ENCODE data around the gene OR2Y1. TPM values are rescaled to one million over a fixed set of nuclear protein-coding genes. Genes with fewer than 3 reads are reported as not detected.

The OR2Y1 gene
- total and polyA plus RNA-seq, 2 experiments from 2014 or later, result not detected

DNA sequence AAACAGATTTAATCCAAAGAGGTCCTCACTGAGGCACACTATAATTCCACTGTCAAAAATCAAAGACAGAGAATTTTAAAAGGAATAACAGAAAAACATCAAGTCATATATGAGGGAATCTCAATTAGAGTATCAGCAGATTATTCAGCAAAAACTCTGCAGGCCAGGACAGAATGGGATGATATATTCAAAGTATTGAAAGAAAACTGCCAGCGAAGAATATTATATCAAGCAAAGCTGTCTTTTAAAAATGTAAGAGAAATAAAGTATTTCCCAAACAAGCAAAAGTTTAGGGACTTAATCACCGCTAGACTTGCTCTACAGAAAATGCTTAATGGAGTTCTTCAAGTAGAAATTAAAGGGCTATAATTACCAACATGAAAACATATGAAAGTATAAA is 15.7 kb upstream of the OR2Y1 start (continued):
- TF ChIP-seq, protein P1, sequence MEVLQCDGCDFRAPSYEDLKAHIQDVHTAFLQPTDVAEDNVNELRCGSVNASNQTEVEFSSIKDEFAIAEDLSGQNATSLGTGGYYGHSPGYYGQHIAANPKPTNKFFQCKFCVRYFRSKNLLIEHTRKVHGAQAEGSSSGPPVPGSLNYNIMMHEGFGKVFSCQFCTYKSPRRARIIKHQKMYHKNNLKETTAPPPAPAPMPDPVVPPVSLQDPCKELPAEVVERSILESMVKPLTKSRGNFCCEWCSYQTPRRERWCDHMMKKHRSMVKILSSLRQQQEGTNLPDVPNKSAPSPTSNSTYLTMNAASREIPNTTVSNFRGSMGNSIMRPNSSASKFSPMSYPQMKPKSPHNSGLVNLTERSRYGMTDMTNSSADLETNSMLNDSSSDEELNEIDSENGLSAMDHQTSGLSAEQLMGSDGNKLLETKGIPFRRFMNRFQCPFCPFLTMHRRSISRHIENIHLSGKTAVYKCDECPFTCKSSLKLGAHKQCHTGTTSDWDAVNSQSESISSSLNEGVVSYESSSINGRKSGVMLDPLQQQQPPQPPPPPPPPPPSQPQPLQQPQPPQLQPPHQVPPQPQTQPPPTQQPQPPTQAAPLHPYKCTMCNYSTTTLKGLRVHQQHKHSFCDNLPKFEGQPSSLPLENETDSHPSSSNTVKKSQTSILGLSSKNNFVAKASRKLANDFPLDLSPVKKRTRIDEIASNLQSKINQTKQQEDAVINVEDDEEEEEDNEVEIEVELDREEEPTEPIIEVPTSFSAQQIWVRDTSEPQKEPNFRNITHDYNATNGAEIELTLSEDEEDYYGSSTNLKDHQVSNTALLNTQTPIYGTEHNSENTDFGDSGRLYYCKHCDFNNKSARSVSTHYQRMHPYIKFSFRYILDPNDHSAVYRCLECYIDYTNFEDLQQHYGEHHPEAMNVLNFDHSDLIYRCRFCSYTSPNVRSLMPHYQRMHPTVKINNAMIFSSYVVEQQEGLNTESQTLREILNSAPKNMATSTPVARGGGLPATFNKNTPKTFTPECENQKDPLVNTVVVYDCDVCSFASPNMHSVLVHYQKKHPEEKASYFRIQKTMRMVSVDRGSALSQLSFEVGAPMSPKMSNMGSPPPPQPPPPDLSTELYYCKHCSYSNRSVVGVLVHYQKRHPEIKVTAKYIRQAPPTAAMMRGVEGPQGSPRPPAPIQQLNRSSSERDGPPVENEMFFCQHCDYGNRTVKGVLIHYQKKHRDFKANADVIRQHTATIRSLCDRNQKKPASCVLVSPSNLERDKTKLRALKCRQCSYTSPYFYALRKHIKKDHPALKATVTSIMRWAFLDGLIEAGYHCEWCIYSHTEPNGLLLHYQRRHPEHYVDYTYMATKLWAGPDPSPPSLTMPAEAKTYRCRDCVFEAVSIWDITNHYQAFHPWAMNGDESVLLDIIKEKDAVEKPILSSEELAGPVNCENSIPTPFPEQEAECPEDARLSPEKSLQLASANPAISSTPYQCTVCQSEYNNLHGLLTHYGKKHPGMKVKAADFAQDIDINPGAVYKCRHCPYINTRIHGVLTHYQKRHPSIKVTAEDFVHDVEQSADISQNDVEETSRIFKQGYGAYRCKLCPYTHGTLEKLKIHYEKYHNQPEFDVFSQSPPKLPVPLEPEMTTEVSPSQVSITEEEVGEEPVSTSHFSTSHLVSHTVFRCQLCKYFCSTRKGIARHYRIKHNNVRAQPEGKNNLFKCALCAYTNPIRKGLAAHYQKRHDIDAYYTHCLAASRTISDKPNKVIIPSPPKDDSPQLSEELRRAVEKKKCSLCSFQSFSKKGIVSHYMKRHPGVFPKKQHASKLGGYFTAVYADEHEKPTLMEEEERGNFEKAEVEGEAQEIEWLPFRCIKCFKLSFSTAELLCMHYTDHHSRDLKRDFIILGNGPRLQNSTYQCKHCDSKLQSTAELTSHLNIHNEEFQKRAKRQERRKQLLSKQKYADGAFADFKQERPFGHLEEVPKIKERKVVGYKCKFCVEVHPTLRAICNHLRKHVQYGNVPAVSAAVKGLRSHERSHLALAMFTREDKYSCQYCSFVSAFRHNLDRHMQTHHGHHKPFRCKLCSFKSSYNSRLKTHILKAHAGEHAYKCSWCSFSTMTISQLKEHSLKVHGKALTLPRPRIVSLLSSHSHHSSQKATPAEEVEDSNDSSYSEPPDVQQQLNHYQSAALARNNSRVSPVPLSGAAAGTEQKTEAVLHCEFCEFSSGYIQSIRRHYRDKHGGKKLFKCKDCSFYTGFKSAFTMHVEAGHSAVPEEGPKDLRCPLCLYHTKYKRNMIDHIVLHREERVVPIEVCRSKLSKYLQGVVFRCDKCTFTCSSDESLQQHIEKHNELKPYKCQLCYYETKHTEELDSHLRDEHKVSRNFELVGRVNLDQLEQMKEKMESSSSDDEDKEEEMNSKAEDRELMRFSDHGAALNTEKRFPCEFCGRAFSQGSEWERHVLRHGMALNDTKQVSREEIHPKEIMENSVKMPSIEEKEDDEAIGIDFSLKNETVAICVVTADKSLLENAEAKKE (CRISPR knock-in tag; IDR thresholded peaks at IDR 0.05), result no peak
- TF ChIP-seq EZH2phosphoT487 (IDR thresholded peaks at IDR 0.05; ENCODE audit: unreplicated experiment), result no peak
- no peak for TF ChIP-seq ZNF114 (CRISPR knock-in tag; IDR thresholded peaks at IDR 0.05)
- no peak for TF ChIP-seq EZH2 (IDR thresholded peaks at IDR 0.05; ENCODE audit: low read depth, unreplicated experiment)
- no peak for TF ChIP-seq CREB1 (CRISPR knock-in tag; IDR thresholded peaks at IDR 0.05; ENCODE audit: low read depth)
- TF ChIP-seq, protein P2, sequence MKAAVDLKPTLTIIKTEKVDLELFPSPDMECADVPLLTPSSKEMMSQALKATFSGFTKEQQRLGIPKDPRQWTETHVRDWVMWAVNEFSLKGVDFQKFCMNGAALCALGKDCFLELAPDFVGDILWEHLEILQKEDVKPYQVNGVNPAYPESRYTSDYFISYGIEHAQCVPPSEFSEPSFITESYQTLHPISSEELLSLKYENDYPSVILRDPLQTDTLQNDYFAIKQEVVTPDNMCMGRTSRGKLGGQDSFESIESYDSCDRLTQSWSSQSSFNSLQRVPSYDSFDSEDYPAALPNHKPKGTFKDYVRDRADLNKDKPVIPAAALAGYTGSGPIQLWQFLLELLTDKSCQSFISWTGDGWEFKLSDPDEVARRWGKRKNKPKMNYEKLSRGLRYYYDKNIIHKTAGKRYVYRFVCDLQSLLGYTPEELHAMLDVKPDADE (IDR thresholded peaks at IDR 0.05), result no peak
- no peak for TF ChIP-seq POLR2AphosphoS5 (IDR thresholded peaks at IDR 0.05; ENCODE audit: low read depth)

DNA sequence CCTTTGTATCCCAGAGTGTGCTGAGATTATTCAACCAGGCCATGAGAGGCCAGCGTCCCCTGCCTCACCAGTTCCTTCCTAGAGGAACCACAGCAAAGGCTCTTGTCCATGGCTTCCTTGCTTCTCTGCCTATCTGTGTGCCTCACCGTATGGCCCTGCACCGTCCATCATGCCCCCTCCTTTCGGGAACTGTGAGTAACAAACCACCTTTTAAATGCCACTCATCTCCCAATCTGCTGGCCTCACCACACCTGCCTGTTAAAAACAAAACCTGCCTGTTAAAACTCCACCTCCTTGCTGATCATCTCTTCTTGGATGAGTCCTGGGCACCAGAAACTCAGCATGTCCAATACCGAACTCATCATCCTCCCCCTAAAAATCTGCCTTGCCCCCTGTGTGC is 4.4 kb upstream of the OR2Y1 start:
- no peaks in the 10 kb centered on the region for H3K36me3 Mint-ChIP-seq (ENCODE audit: low read depth)
- peaks cover 4% of the 10 kb centered on the region; the same call in 2 of the 3 replicates for H3K4me1 Mint-ChIP-seq
- H3K4me2 ChIP-seq, result no peak overlapping the region
- ATAC-seq (no peak), DNase-seq (ENCODE audit: low spot score) (no peak)
- no peaks in the 10 kb centered on the region; the same call in 1 of the 2 replicates for H3K4me1 ChIP-seq (ENCODE audit: insufficient read depth)
- no peaks in the 10 kb centered on the region for H3F3A ChIP-seq (replicated peaks; ENCODE audit: low read depth)
- H3K9me2 ChIP-seq (ENCODE audit: insufficient read depth), result 0 out of 2 replicates have a peak, but pooled peaks cover 3% of the 10 kb centered on the region
- H3K27ac ChIP-seq (ENCODE audit: low read depth), result no peak overlapping the region
- H3K27me3 Mint-ChIP-seq (ENCODE audit: insufficient read depth, low read depth, poor library complexity), result peaks cover 3% of the 10 kb centered on the region
- no peaks in the 10 kb centered on the region for H3K9me3 Mint-ChIP-seq
- H3K27ac Mint-ChIP-seq, result no peak overlapping the region
- H3K79me2 ChIP-seq (replicated peaks; ENCODE audit: insufficient read depth), result no peaks in the 10 kb centered on the region
- no peaks in the 10 kb centered on the region for H3K27me3 ChIP-seq (ENCODE audit: insufficient read depth)
- H2AFZ ChIP-seq, result no peak overlapping the region
- H3K4me3 ChIP-seq, result no peak overlapping the region
- no peaks in the 10 kb centered on the region for H4K20me1 ChIP-seq (replicated peaks; ENCODE audit: insufficient read depth)
- TF ChIP-seq EZH2phosphoT487 (IDR thresholded peaks at IDR 0.05; ENCODE audit: unreplicated experiment), result no peak
- TF ChIP-seq EZH2 (IDR thresholded peaks at IDR 0.05; ENCODE audit: low read depth, unreplicated experiment), result no peak
- TF ChIP-seq, protein P3, sequence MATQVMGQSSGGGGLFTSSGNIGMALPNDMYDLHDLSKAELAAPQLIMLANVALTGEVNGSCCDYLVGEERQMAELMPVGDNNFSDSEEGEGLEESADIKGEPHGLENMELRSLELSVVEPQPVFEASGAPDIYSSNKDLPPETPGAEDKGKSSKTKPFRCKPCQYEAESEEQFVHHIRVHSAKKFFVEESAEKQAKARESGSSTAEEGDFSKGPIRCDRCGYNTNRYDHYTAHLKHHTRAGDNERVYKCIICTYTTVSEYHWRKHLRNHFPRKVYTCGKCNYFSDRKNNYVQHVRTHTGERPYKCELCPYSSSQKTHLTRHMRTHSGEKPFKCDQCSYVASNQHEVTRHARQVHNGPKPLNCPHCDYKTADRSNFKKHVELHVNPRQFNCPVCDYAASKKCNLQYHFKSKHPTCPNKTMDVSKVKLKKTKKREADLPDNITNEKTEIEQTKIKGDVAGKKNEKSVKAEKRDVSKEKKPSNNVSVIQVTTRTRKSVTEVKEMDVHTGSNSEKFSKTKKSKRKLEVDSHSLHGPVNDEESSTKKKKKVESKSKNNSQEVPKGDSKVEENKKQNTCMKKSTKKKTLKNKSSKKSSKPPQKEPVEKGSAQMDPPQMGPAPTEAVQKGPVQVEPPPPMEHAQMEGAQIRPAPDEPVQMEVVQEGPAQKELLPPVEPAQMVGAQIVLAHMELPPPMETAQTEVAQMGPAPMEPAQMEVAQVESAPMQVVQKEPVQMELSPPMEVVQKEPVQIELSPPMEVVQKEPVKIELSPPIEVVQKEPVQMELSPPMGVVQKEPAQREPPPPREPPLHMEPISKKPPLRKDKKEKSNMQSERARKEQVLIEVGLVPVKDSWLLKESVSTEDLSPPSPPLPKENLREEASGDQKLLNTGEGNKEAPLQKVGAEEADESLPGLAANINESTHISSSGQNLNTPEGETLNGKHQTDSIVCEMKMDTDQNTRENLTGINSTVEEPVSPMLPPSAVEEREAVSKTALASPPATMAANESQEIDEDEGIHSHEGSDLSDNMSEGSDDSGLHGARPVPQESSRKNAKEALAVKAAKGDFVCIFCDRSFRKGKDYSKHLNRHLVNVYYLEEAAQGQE (IDR thresholded peaks at IDR 0.05; ENCODE audit: unreplicated experiment), result no peak
- TF ChIP-seq NANOG (IDR thresholded peaks at IDR 0.05; ENCODE audit: borderline replicate concordance), result no peak
- no peak for TF ChIP-seq STAT1 (IDR thresholded peaks at IDR 0.05; ENCODE audit: unreplicated experiment)
- no peak overlapping the region for H3K4me3 Mint-ChIP-seq
- H3K36me3 ChIP-seq (ENCODE audit: insufficient read depth), result no peaks in the 10 kb centered on the region
